ENCODE results near the gene LSP1.
"Not testable (repeated sequence)": the region's sequence is repeated elsewhere in the genome, so short reads cannot be mapped to it uniquely, and the experiment has no call there.

The LSP1 gene

GRCh38 chr11:1852877-1853276 is at the start of gene LSP1:
TSS of gene LSP1 (plus strand) at chr11:1853084. CDS start at chr11:1853145, 61 bp downstream.
- DNase-seq = no peak

GRCh38 chr11:1803246-1803645 is 49.6 kb upstream of the LSP1 start:
- DNase-seq = no peak

GRCh38 chr11:1803835-1804519 is 48.9 kb upstream of the LSP1 start:
- not testable (repeated sequence) for DNase-seq

GRCh38 chr11:1805525-1805924 is 47.4 kb upstream of the LSP1 start:
- DNase-seq = no peak

- no peak for DNase-seq
Measured at GRCh38 chr11:1807264-1807995, 45.5 kb upstream of the LSP1 start.

- DNase-seq = no peak
Measured at GRCh38 chr11:1810761-1811160, 42.1 kb upstream of the LSP1 start.

GRCh38 chr11:1812274-1812673 is 40.6 kb upstream of the LSP1 start:
- no peak for DNase-seq

GRCh38 chr11:1812801-1813200 is 40.1 kb upstream of the LSP1 start:
- no peak for DNase-seq

GRCh38 chr11:1813356-1813755 is 39.5 kb upstream of the LSP1 start:
- not testable (repeated sequence) for DNase-seq

GRCh38 chr11:1814691-1815090 is 38.2 kb upstream of the LSP1 start:
- no peak for DNase-seq

- no peak for DNase-seq
Measured at GRCh38 chr11:1815311-1815710, 37.6 kb upstream of the LSP1 start.

- DNase-seq = no peak
Measured at GRCh38 chr11:1815751-1816150, 37.1 kb upstream of the LSP1 start.

- DNase-seq = no peak
Measured at GRCh38 chr11:1817000-1817399, 35.9 kb upstream of the LSP1 start.

GRCh38 chr11:1817511-1817910 is 35.4 kb upstream of the LSP1 start:
- no peak for DNase-seq

- no peak for DNase-seq
Measured at GRCh38 chr11:1819074-1819473, 33.8 kb upstream of the LSP1 start.

- no peak for DNase-seq
Measured at GRCh38 chr11:1820463-1821325, 32.2 kb upstream of the LSP1 start.

GRCh38 chr11:1821562-1821961 is 31.3 kb upstream of the LSP1 start:
- no peak for DNase-seq

GRCh38 chr11:1822648-1823375 is 30.1 kb upstream of the LSP1 start:
- no peak for DNase-seq

- no peak for DNase-seq
Measured at GRCh38 chr11:1823376-1824220, 29.3 kb upstream of the LSP1 start.

GRCh38 chr11:1824221-1825038 is 28.5 kb upstream of the LSP1 start:
- no peak for DNase-seq
